Transverse colon (tissue), 4 donors: ENCODE data around the gene MOAP1.

Source experiments
- CTCF ChIP-seq, 5 experiments: fragments of 200-600 bp in 3 of 5; fragments of 450-650 bp in 2 of 5; sonication (generic) in 3 of 5; IDR thresholded peaks; 1 replicate in 2 of 5; 2 replicates in 3 of 5; pipeline ENCODE4 v1.5.1; 2016 to 2017; ENCODE audit warnings: antibody characterized with exemption in 5 of 5, inconsistent platforms in 3 of 5, mild to moderate bottlenecking in 2 of 5, moderate library complexity in 1 of 5
- POLR2A ChIP-seq: fragments of 450-650 bp; IDR thresholded peaks from one replicate; pipeline ENCODE4 v1.6.1; 2016; ENCODE audit warnings: antibody characterized with exemption, mild to moderate bottlenecking, moderate library complexity
- POLR2AphosphoS5 ChIP-seq, 3 donors: sonication (generic); formaldehyde crosslinking; IDR thresholded peaks; one replicate each; pipeline ENCODE4 v1.6.1; 2016; ENCODE audit warnings: antibody characterized with exemption in 3 of 3

- TF ChIP-seq CTCF (IDR thresholded peaks at IDR 0.05) (no peak), POLR2AphosphoS5 (IDR thresholded peaks at IDR 0.05) (no peak), POLR2A (no peak)
These were observed 45.8 kb upstream of the MOAP1 start for GRCh38 chr14:93230539-93230938.
